IMR-90 (cell line): Measurements from ENCODE around the gene HPSE2. TPM values are rescaled to one million over a fixed set of nuclear protein-coding genes. Genes with fewer than 3 reads are reported as not detected.

Source experiments
- ATAC-seq: fragments of 200-7000 bp; cut with Tn5 transposase; 2 replicates; pipeline ENCODE4 v1.9.1; 2020; ENCODE audit warnings: low read depth, mild to moderate bottlenecking, moderate library complexity
- BruUV-seq: library from RNA; stranded (reverse); fragments of 400-500 nt; replicated peaks from 2 replicates; lab custom pipeline; 2021; lab: Mats Ljungman, UMichigan
- CTCF ChIA-PET: fragments of 300-600 bp; formaldehyde crosslinking; extraction: SDS; loops from one replicate; lab custom pipeline; 2021; ENCODE audit warnings: antibody characterized with exemption; lab: Yijun Ruan, JAX
- POLR2A ChIA-PET: fragments of 300-600 bp; sonication (Branson Sonifier 250); formaldehyde crosslinking; loops from one replicate; lab custom pipeline; 2022; ENCODE audit warnings: antibody characterized with exemption; ENCODE audit not compliant: unreplicated experiment; lab: Charles Lee
- DNase-seq: peaks from one replicate; pipeline ENCODE4 v3.0.0; 2013
- H2AFZ ChIP-seq: replicated peaks from 2 replicates; pipeline ENCODE3; 2013; ENCODE audit warnings: low read length, mild to moderate bottlenecking; ENCODE audit not compliant: poor library complexity
- H2AK5ac ChIP-seq: 2 replicates; pipeline ENCODE4 v1.6.1; 2013; ENCODE audit warnings: low read depth, low read length, inconsistent platforms
- H2AK9ac ChIP-seq: replicated peaks from 2 replicates; pipeline ENCODE3; 2013; ENCODE audit warnings: mild to moderate bottlenecking, low read depth, low read length, moderate library complexity; ENCODE audit not compliant: poor library complexity
- H2BK120ac ChIP-seq: 2 replicates; pipeline ENCODE4 v1.6.1; 2013; ENCODE audit warnings: low read depth, low read length, inconsistent platforms
- H2BK15ac ChIP-seq: 3 replicates; pipeline ENCODE4 v1.6.1; 2013; ENCODE audit warnings: low read depth, low read length, inconsistent platforms
- H2BK20ac ChIP-seq: 2 replicates; pipeline ENCODE4 v1.6.1; 2013; ENCODE audit warnings: low read depth, mild to moderate bottlenecking, inconsistent platforms, low read length, moderate library complexity
- H2BK5ac ChIP-seq: 2 replicates; pipeline ENCODE4 v1.6.1; 2013; ENCODE audit warnings: mild to moderate bottlenecking, low read depth, low read length, inconsistent platforms; ENCODE audit not compliant: poor library complexity, severe bottlenecking
- H3K14ac ChIP-seq: replicated peaks from 2 replicates; pipeline ENCODE4 v1.6.1; 2013; ENCODE audit warnings: low read depth, low read length, inconsistent platforms
- H3K18ac ChIP-seq: 2 replicates; pipeline ENCODE4 v1.6.1; 2013; ENCODE audit warnings: low read depth, low read length, control low read depth
- H3K23ac ChIP-seq: 2 replicates; pipeline ENCODE4 v1.6.1; 2013; ENCODE audit warnings: low read depth, low read length, inconsistent platforms
- H3K27ac ChIP-seq: 2 replicates; pipeline ENCODE4 v1.5.1; 2013; ENCODE audit warnings: mild to moderate bottlenecking, control low read depth, low read length; ENCODE audit not compliant: insufficient read depth
- H3K27me3 ChIP-seq: 2 replicates; pipeline ENCODE4 v1.6.1; 2013; ENCODE audit warnings: low read length; ENCODE audit not compliant: control insufficient read depth, insufficient read depth
- H3K36me3 ChIP-seq: 2 replicates; pipeline ENCODE4 v1.6.1; 2013; ENCODE audit warnings: low read length, mixed read lengths; ENCODE audit not compliant: control insufficient read depth, insufficient read depth
- H3K4ac ChIP-seq: 2 replicates; pipeline ENCODE4 v1.6.1; 2013; ENCODE audit warnings: low read depth, low read length, inconsistent platforms
- H3K4me1 ChIP-seq: 2 replicates; pipeline ENCODE4 v1.6.1; 2013; ENCODE audit warnings: low read length, mixed read lengths; ENCODE audit not compliant: control insufficient read depth, insufficient read depth
- H3K4me2 ChIP-seq: 2 replicates; pipeline ENCODE4 v1.6.1; 2013; ENCODE audit warnings: low read depth, mild to moderate bottlenecking, control low read depth, low read length, moderate library complexity
- H3K4me3 ChIP-seq: 2 replicates; pipeline ENCODE4 v1.5.1; 2013; ENCODE audit warnings: low read depth, mild to moderate bottlenecking, control low read depth, low read length, moderate library complexity; ENCODE audit not compliant: insufficient read depth
- H3K56ac ChIP-seq: 2 replicates; pipeline ENCODE4 v1.6.1; 2013; ENCODE audit warnings: low read length, inconsistent platforms; ENCODE audit not compliant: insufficient read depth; ENCODE audit errors: extremely low read depth
- H3K79me1 ChIP-seq, 2 experiments: 2 replicates each; pipeline ENCODE4 v1.6.1; 2013; ENCODE audit warnings: low read length in 2 of 2, inconsistent platforms in 1 of 2, low read depth in 1 of 2
- H3K9ac ChIP-seq: 2 replicates; pipeline ENCODE4 v1.6.1; 2013; ENCODE audit warnings: low read depth, low read length, control low read depth
- H3K9me1 ChIP-seq: 2 replicates; pipeline ENCODE4 v1.6.1; 2013; ENCODE audit warnings: low read length, inconsistent platforms; ENCODE audit not compliant: insufficient read depth
- H3K9me3 ChIP-seq: 2 replicates; pipeline ENCODE4 v1.6.1; 2013; ENCODE audit warnings: low read length; ENCODE audit not compliant: control insufficient read depth, insufficient read depth
- H4K20me1 ChIP-seq: 2 replicates; pipeline ENCODE4 v1.6.1; 2013; ENCODE audit warnings: low read length, inconsistent platforms; ENCODE audit not compliant: insufficient read depth
- H4K5ac ChIP-seq: 2 replicates; pipeline ENCODE4 v1.6.1; 2013; ENCODE audit warnings: mild to moderate bottlenecking, low read depth, low read length, control low read depth
- H4K8ac ChIP-seq, 2 experiments: 2 replicates each; pipeline ENCODE4 v1.6.1; 2013; ENCODE audit warnings: low read depth in 2 of 2, low read length in 2 of 2, control low read depth in 1 of 2, inconsistent platforms in 1 of 2
- H4K91ac ChIP-seq: 2 replicates; pipeline ENCODE4 v1.6.1; 2013; ENCODE audit warnings: low read depth, low read length, inconsistent platforms; ENCODE audit not compliant: insufficient read depth
- BHLHE40 ChIP-seq: fragments of 150-350 bp; IDR thresholded peaks from 2 replicates; pipeline ENCODE4 v1.6.1; 2016; ENCODE audit warnings: mild to moderate bottlenecking, low read depth, low read length
- CEBPB ChIP-seq: IDR thresholded peaks from 2 replicates; pipeline ENCODE4 v1.6.1; 2012; ENCODE audit warnings: low read depth, low read length, improper control_type of control experiment
- CHD1 ChIP-seq: IDR thresholded peaks from 2 replicates; pipeline ENCODE4 v1.6.1; 2012; ENCODE audit warnings: low read depth, low read length, improper control_type of control experiment
- CTCF ChIP-seq: conservative IDR thresholded peaks from 2 replicates; pipeline ENCODE4 v1.5.1; 2012; ENCODE audit warnings: mild to moderate bottlenecking, low read depth, low read length, improper control_type of control experiment
- FOS ChIP-seq: fragments of 150-350 bp; IDR thresholded peaks from 2 replicates; pipeline ENCODE4 v1.6.1; 2016; ENCODE audit warnings: low read depth, low read length
- MAFK ChIP-seq: IDR thresholded peaks from 2 replicates; pipeline ENCODE4 v1.6.1; 2012; ENCODE audit warnings: low read depth, low read length, improper control_type of control experiment
- MAZ ChIP-seq: IDR thresholded peaks from 2 replicates; pipeline ENCODE4 v1.6.1; 2012; ENCODE audit warnings: low read depth, mild to moderate bottlenecking, low read length, improper control_type of control experiment, moderate library complexity, borderline replicate concordance
- NFE2L2 ChIP-seq: fragments of 150-350 bp; IDR thresholded peaks from 2 replicates; pipeline ENCODE4 v1.6.1; 2016; ENCODE audit warnings: low read depth, mild to moderate bottlenecking, low read length
- POLR2A ChIP-seq: IDR thresholded peaks from 2 replicates; pipeline ENCODE4 v1.6.1; 2012; ENCODE audit warnings: mild to moderate bottlenecking, low read depth, low read length
- RAD21 ChIP-seq: IDR thresholded peaks from 2 replicates; pipeline ENCODE4 v1.6.1; 2012; ENCODE audit warnings: low read length, improper control_type of control experiment
- RCOR1 ChIP-seq: IDR thresholded peaks from 2 replicates; pipeline ENCODE4 v1.6.1; 2012; ENCODE audit warnings: mild to moderate bottlenecking, low read length, improper control_type of control experiment; ENCODE audit not compliant: insufficient replicate concordance
- RFX5 ChIP-seq: IDR thresholded peaks from 2 replicates; pipeline ENCODE4 v1.8.0; 2012; ENCODE audit warnings: low read depth, mild to moderate bottlenecking, low read length, moderate library complexity
- SMC3 ChIP-seq: fragments of 150-350 bp; IDR thresholded peaks from 2 replicates; pipeline ENCODE4 v1.6.1; 2016; ENCODE audit warnings: low read depth, mild to moderate bottlenecking, antibody characterized with exemption, low read length, moderate library complexity
- USF2 ChIP-seq: fragments of 150-350 bp; IDR thresholded peaks from 2 replicates; pipeline ENCODE4 v1.6.1; 2017; ENCODE audit warnings: mild to moderate bottlenecking, antibody characterized with exemption, low read length, low read depth
- WGBS, 2 experiments: methylation state at CpG; one replicate each; pipeline versions ENCODE4 v1.1.5 to v1.1.7; 2013; ENCODE audit warnings: missing lambda C conversion rate in 2 of 2; ENCODE audit not compliant: insufficient read length in 1 of 2; ENCODE audit errors: extremely low coverage in 2 of 2; 5-methylcytosine and 5-hydroxymethylcytosine counted together
- dilution Hi-C: fragments of 300-500 bp; cut with HindIII; formaldehyde crosslinking; loops from one replicate; pipeline ENCODE4 v1.14.3; 2018; ENCODE audit warnings: low sequenced_read_pairs; ENCODE audit not compliant: unreplicated experiment
- in situ Hi-C: fragments of 300-500 bp; cut with MboI; formaldehyde crosslinking; loops from 3 replicates; pipeline ENCODE4 v1.14.3; 2019; ENCODE audit warnings: low sequenced_read_pairs, inconsistent platforms, mixed read lengths
- intact Hi-C: fragments of 100-400 bp; cut with micrococcal nuclease; formaldehyde crosslinking; loops from 2 replicates; pipeline ENCODE4 v1.10.0; 2022
- polyA plus RNA-seq, 3 experiments: library from polyadenylated mRNA; depleted of rRNA; stranded (reverse); fragments of >200 nt; gene quantifications; 2 replicates each; pipeline ENCODE4 v1.2.3, GENCODE V29; 2012; ENCODE audit warnings: low replicate concordance in 1 of 3
- total RNA-seq: library from RNA; depleted of rRNA; stranded (reverse); fragments of >200 nt; gene quantifications from 2 replicates; pipeline ENCODE4 v1.2.3, GENCODE V29; 2012
- TF ChIP-seq, protein P1 (sequence below): fragments of 150-350 bp; IDR thresholded peaks from 2 replicates; pipeline ENCODE4 v1.6.1; 2016; ENCODE audit warnings: low read depth, mild to moderate bottlenecking, low read length, moderate library complexity, borderline replicate concordance

The HPSE2 gene
- total and polyA plus RNA-seq, 2 of the 4 experiments (the other 2 are of a cell fraction): not detected

GRCh38 chr10:98608411-98608810 lies 627.2 kb downstream of the HPSE2 start:
- no peak overlapping the region for H2BK20ac ChIP-seq
- no peak for DNase-seq
- no peak overlapping the region for H3K23ac ChIP-seq
- no peaks in the 10 kb centered on the region for H3K9me1 ChIP-seq
- no peak overlapping the region for H2BK15ac ChIP-seq
- H3K14ac ChIP-seq: no peak overlapping the region
- no peak overlapping the region for H4K8ac ChIP-seq
- H3K56ac ChIP-seq: no peak overlapping the region
- POLR2A ChIA-PET: no interaction called here
- TF ChIP-seq NFE2L2 (no peak), CHD1 (no peak), MAFK (no peak), CTCF (no peak), FOS (no peak), BHLHE40 (no peak), POLR2A (no peak), RFX5 (no peak), USF2 (no peak), CEBPB (no peak), MAZ (no peak), SMC3 (no peak), RCOR1 (no peak), RAD21 (no peak)
- TF ChIP-seq, protein P1, sequence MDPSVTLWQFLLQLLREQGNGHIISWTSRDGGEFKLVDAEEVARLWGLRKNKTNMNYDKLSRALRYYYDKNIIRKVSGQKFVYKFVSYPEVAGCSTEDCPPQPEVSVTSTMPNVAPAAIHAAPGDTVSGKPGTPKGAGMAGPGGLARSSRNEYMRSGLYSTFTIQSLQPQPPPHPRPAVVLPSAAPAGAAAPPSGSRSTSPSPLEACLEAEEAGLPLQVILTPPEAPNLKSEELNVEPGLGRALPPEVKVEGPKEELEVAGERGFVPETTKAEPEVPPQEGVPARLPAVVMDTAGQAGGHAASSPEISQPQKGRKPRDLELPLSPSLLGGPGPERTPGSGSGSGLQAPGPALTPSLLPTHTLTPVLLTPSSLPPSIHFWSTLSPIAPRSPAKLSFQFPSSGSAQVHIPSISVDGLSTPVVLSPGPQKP: no peak
- no peaks in the 10 kb centered on the region for H4K20me1 ChIP-seq
- H3K18ac ChIP-seq: no peak overlapping the region
- no peak overlapping the region for H3K4ac ChIP-seq
- no peak overlapping the region for H3K4me2 ChIP-seq
- no peak overlapping the region for H2AK9ac ChIP-seq
- no peaks in the 10 kb centered on the region for H3K79me1 ChIP-seq
- H4K5ac ChIP-seq: no peak overlapping the region
- no peak overlapping the region for H2BK120ac ChIP-seq
- no peaks in the 10 kb centered on the region for H3K27me3 ChIP-seq
- 14% methylated on average over 4 of the region's 5 CpGs; no CpG with 5 or more reads in 1 of the 2 experiments for WGBS, 2 experiments
- CTCF ChIA-PET: no interaction called here
- in situ Hi-C loops: no loop called here
- H3K4me3 ChIP-seq: no peak overlapping the region
- H3K27ac ChIP-seq: no peak overlapping the region
- dilution Hi-C loops: no loop called here
- no TSS peak for BruUV-seq
- no peak overlapping the region for H2AK5ac ChIP-seq
- no peaks in the 10 kb centered on the region for H3K9me3 ChIP-seq
- no peak for ATAC-seq
- H2BK5ac ChIP-seq: no peak overlapping the region
- H2AFZ ChIP-seq: no peak overlapping the region
- no peak overlapping the region for H3K9ac ChIP-seq
- intact Hi-C loops: no loop called here
- no peaks in the 10 kb centered on the region for H3K36me3 ChIP-seq
- H3K4me1 ChIP-seq: no peaks in the 10 kb centered on the region
- H4K91ac ChIP-seq: no peak overlapping the region
